HUES64 (cell line): ENCODE data around the gene SUSD6.

ENCODE experiments used
- H3K27ac ChIP-seq: 2 replicates; pipeline ENCODE4 v1.7.0; 2013; ENCODE audit warnings: low read depth, low read length, inconsistent platforms
- H3K27me3 ChIP-seq: 2 replicates; pipeline ENCODE4 v1.6.1; 2013; ENCODE audit warnings: mild to moderate bottlenecking, low read length; ENCODE audit not compliant: insufficient read depth
- H3K36me3 ChIP-seq: 2 replicates; pipeline ENCODE4 v1.6.1; 2013; ENCODE audit warnings: mild to moderate bottlenecking, low read length; ENCODE audit not compliant: insufficient read depth
- H3K4me1 ChIP-seq: 2 replicates; pipeline ENCODE4 v1.6.1; 2013; ENCODE audit warnings: mild to moderate bottlenecking, low read length, moderate library complexity; ENCODE audit not compliant: insufficient read depth
- H3K4me3 ChIP-seq: 2 replicates; pipeline ENCODE4 v1.5.1; 2013; ENCODE audit warnings: mild to moderate bottlenecking, low read length, moderate library complexity
- H3K9ac ChIP-seq: 2 replicates; pipeline ENCODE4 v1.6.1; 2013; ENCODE audit warnings: mild to moderate bottlenecking, low read depth, low read length
- H3K9me3 ChIP-seq: 2 replicates; pipeline ENCODE4 v1.6.1; 2013; ENCODE audit warnings: low read depth, low read length; ENCODE audit not compliant: insufficient read depth
- WGBS: fragments of 150-250, 120-280 bp; methylation state at CpG from one replicate; pipeline ENCODE4 v1.1.7; 2013; ENCODE audit warnings: missing lambda C conversion rate; 5-methylcytosine and 5-hydroxymethylcytosine counted together

The SUSD6 gene

DNA sequence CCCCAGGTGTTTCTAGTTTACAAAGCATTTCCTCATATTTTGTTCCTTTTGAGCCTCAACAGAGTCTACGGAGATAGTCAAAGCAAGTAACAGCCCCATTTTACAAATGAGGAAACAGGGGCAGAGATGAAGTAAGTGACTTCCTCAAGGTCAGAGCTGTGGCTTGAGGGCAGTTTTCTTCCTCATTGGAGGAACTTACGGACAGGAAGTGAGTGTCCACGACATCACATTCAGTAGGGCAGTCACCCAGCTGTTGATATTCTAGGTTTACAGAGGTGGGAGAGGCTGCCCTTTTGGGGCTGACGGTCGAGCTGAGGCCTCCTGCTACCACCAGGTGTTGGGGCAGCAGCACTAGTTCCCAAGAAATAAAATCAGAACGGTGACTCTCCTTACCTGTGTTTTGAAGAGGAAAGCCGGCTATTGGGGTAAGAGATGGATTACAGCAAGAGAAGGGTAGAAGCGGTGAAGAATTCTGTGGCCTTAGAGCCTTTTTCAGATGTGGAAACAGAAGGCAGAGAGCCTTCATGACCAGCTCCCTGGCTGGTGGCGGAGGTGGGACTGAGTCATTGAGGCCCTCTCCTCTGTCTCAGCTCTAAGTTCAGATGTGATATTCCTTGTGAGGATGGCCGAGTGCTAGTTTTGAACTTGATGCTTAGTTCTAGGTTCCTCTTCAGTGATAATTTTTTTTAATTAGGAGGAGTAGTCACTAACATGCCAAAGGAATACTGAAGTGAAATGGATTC, 41.7 kb downstream of the SUSD6 start:
- Histone ChIP-seq H3K27ac (no peak overlapping the region), H3K4me3 (no peak overlapping the region), H3K36me3 (no peaks in the 10 kb centered on the region), H3K27me3 (no peaks in the 10 kb centered on the region), H3K9me3 (no peaks in the 10 kb centered on the region), H3K9ac (no peak overlapping the region), H3K4me1 (peaks cover 38% of the 10 kb centered on the region)
- 94% methylated on average over 10 of the region's 10 CpGs for WGBS

DNA sequence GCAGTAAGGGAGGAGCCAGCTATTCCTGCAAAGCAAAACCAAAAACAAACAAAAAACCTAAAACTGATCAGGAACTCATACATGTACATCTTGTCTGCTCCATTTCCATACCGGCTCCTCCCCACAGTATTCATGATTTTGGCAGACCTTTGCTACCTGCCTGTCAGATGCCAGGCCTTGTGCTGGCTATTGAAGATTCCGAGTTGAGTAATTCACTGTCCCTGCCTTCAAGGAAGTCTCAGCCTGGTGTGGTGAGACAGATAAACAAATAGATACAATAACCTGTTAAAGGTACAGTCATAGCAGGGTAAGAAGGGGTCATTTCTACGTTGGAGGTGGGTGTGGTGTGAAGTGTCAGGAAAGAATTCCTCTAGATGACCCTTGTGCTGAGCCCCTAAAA, 42.7 kb downstream of the SUSD6 start:
- H3K27ac ChIP-seq: no peak overlapping the region
- 86% methylated on average over 3 of the region's 3 CpGs for WGBS

DNA sequence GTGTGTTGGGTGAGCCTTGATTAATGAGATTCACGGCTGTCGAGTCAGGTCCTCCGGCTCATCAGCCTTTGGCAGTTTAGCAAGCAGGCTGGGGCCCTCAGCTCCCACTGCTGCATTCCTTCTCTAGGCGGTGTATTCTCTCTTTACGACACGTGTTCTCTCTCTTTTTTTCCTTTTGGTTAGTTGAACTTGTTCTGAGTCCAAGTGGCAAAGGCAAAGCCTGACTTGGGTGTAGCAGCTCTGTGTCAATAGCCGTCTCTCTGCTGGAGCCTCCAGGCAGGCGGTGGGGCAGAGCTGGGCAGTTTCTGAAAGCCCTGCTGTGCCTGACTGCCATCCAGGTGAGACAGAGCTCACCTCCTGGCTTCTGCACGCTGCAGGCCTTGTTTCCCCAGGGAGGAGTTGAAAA, 46.6 kb downstream of the SUSD6 start:
- Histone ChIP-seq H3K36me3 (0 out of 2 replicates have a peak, but pooled peaks cover 3% of the 10 kb centered on the region), H3K9ac (peak overlapping the region; percentile 5; the same call in 1 of the 2 replicates)

More for the DNA sequence above, 42.7 kb downstream of the SUSD6 start:
- H3K9ac ChIP-seq: no peak overlapping the region
- H3K27me3 ChIP-seq: no peaks in the 10 kb centered on the region
- no peaks in the 10 kb centered on the region for H3K36me3 ChIP-seq
- H3K4me1 ChIP-seq: peaks cover 40% of the 10 kb centered on the region
- no peaks in the 10 kb centered on the region for H3K9me3 ChIP-seq
- no peak overlapping the region for H3K4me3 ChIP-seq

DNA sequence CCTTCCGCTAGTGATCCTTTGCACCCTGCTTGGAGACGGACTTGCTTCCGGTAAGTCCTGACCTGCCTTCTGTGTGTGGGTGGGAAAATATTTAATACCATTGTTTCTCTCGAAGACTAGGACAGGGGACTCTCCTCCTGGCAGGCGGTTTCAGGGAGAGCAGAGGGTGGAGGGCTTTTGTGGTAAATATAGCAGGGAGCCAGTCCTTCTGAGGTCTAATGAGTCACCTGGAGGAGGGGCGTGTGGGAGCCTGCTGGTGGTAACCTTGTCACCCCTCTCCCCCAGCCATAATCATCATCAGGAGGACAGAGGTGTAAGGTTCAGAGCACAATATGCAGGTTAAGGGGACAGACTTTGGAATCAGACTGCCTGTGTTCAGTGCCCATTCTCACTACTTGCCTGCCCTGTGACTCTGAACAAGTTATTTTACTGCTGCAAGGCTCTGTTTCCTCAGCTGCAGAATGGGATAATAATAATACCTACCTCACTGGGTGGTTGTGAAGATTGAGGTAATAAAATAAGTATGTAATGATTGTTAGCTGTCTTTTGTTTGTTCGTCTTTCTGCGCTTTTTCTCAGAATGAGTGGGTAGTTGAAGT, 47.4 kb downstream of the SUSD6 start:
- Histone ChIP-seq H3K4me1 (peaks cover 34% of the 10 kb centered on the region), H3K36me3 (0 out of 2 replicates have a peak, but pooled peaks cover 3% of the 10 kb centered on the region), H3K27ac (no peak overlapping the region; the same call in 1 of the 2 replicates), H3K9ac (no peak overlapping the region), H3K27me3 (no peaks in the 10 kb centered on the region), H3K4me3 (no peak overlapping the region), H3K9me3 (no peaks in the 10 kb centered on the region)
- 78% methylated on average over 7 of the region's 8 CpGs for WGBS

More for the DNA sequence above, 46.6 kb downstream of the SUSD6 start:
- Histone ChIP-seq H3K27ac (peak overlapping the region; percentile 34; the same call in 1 of the 2 replicates), H3K9me3 (no peaks in the 10 kb centered on the region), H3K4me1 (peaks cover 32% of the 10 kb centered on the region), H3K4me3 (no peak overlapping the region), H3K27me3 (no peaks in the 10 kb centered on the region)
- WGBS: 49% methylated on average over 9 of the region's 9 CpGs

DNA sequence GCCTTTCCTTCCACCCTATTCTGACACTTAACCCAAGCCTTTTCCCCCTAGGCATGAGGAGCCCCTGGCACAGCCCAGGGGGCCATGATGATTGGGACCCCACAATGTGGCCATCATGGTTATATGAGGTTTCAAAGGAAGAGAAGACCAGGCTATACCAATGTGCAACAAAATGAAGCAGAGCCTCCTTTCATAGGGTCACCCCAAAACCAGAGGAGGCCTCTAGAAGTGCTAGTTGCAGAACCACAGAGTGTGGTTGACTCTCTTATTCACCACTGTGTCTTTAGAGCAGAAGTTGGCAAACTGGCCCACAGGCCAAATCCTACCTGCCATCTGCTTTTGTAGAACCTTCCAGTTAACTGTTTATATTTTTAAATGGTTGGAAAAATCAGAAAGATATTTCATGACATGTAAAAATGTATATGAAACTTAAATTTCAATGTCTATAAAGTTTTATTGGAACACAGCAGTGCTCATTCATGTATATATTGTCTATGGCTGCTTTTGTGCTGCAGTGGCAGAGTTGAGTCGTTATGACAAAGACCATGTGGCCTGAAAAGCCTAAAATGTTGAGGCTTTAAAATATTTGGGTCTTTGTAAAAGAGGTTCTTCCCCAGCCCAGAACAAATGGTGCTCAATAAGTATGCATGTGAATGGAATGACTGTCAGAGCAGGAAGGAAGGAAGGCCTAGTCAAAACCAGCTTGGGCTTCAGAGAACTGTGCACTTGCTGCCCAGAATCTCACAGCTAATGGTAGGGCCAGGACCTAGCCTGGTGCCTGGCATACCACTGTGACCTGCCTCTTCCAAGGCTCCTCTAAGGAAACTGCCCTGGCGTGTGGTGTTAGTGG, 49.2 kb downstream of the SUSD6 start:
- peaks cover 34% of the 10 kb centered on the region for H3K4me1 ChIP-seq

DNA sequence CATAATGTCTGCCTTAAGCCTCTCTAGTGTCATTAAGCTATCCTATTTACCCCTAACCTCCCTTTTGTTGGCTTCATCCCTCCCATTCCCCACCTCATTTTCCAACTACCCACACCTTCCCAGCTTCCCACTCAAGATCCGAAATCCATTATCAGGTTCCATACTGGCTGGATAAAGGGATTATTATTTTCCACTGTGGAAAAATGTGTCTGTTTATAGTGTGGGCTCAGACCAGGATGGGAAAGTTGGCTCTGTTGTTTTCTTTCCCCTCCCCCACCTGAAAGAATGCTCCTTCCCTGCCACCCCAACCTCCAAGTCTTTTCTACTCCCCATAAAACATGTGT, 49.8 kb downstream of the SUSD6 start:
- 0 out of 2 replicates have a peak, but pooled peaks cover 3% of the 10 kb centered on the region for H3K36me3 ChIP-seq

More for the DNA sequence above, 49.2 kb downstream of the SUSD6 start:
- H3K27me3 ChIP-seq: no peaks in the 10 kb centered on the region
- 84% methylated on average over 2 of the region's 2 CpGs for WGBS
- 0 out of 2 replicates have a peak, but pooled peaks cover 3% of the 10 kb centered on the region for H3K36me3 ChIP-seq
- no peak overlapping the region for H3K9ac ChIP-seq
- no peak overlapping the region for H3K4me3 ChIP-seq
- no peaks in the 10 kb centered on the region for H3K9me3 ChIP-seq
- no peak overlapping the region for H3K27ac ChIP-seq

DNA sequence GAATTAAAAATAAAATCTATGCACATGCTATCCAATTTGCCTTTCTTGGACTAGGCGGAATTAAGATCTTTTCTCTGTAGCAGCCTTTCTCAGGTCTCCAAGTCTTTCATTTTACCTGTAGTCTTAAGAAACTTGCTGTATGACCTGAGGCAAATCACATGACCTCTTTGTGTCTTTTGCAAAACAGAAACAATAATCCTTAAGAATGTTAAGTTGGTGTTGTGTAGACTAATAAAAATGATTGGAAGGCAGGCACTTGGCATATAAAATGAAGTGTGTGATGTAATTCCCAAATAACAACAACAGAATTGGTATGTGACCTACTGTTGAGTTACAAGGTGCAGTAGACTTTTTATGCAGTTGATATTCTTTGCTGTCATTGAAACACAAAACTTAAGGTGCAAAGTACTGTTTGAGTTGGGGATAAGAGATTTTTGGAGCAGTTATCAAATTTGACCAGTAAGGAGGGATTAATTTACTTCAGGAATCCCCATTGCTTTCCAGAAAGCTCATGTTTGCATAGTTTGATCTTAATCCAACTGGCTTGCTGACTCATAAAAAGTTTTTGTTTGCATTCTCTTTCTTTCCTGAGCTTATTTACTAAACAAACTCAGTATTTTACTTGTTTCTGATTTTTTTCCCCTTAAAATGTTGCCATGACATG, 51.4 kb downstream of the SUSD6 start:
- WGBS: 92% methylated on average over 1 of the region's 1 CpG
- H3K4me1 ChIP-seq: peaks cover 29% of the 10 kb centered on the region

More for the DNA sequence above, 49.8 kb downstream of the SUSD6 start:
- no peak overlapping the region for H3K9ac ChIP-seq
- H3K9me3 ChIP-seq: no peaks in the 10 kb centered on the region
- no peak overlapping the region for H3K27ac ChIP-seq
- H3K27me3 ChIP-seq: no peaks in the 10 kb centered on the region
- peaks cover 34% of the 10 kb centered on the region for H3K4me1 ChIP-seq
- WGBS: 80% methylated on average over 1 of the region's 1 CpG
- H3K4me3 ChIP-seq: no peak overlapping the region

DNA sequence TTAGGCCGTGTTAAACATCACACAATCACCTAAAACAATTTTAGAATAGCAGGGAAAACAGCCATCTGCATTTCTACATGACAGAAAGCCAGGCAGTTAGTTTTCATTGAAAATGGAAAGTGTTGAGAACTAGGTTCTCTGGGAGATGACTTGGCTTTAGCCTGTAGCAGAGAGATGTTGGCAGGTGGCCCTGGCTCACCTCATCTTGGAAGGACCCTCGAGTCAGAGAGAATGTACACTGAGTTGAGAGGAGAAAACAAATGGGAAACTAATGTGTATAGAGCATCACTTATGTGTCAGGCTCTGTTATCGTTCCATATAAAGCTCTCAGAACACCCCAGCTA, 51.9 kb downstream of the SUSD6 start:
- peaks cover 24% of the 10 kb centered on the region for H3K4me1 ChIP-seq
- H3K27ac ChIP-seq: no peak overlapping the region
- no peaks in the 10 kb centered on the region for H3K9me3 ChIP-seq
- 90% methylated on average over 3 of the region's 3 CpGs for WGBS
- no peak overlapping the region for H3K9ac ChIP-seq
- no peaks in the 10 kb centered on the region for H3K27me3 ChIP-seq
- H3K4me3 ChIP-seq: no peak overlapping the region
- H3K36me3 ChIP-seq: 0 out of 2 replicates have a peak, but pooled peaks cover 3% of the 10 kb centered on the region

More for the DNA sequence above, 51.4 kb downstream of the SUSD6 start:
- 0 out of 2 replicates have a peak, but pooled peaks cover 3% of the 10 kb centered on the region for H3K36me3 ChIP-seq
- H3K4me3 ChIP-seq: no peak overlapping the region
- H3K27ac ChIP-seq: no peak overlapping the region
- H3K9me3 ChIP-seq: no peaks in the 10 kb centered on the region
- no peak overlapping the region for H3K9ac ChIP-seq
- H3K27me3 ChIP-seq: no peaks in the 10 kb centered on the region

DNA sequence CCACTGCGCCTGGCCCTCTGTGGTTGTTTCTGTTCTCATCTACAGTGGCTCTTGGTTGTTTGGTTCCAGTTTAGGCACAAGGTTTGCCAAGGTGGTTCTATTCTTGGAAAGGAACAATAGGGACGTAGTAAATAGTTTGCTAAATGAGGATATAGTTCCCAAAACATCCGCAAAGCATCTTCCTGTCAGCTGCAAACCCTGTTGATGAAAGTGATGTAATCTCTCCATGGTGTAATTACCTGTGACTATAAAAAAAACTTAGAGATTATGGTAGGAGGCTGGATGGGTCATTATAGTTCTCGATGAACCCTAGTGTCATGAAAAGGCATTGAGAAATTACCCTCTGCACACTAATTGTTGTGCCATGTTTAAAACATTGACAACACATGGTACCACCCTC, 52.9 kb downstream of the SUSD6 start:
- no peak overlapping the region for H3K27ac ChIP-seq
- H3K4me1 ChIP-seq: peaks cover 15% of the 10 kb centered on the region
- no peak overlapping the region for H3K9ac ChIP-seq
- H3K4me3 ChIP-seq: no peak overlapping the region
- H3K27me3 ChIP-seq: no peaks in the 10 kb centered on the region
- WGBS: 93% methylated on average over 4 of the region's 4 CpGs
- 0 out of 2 replicates have a peak, but pooled peaks cover 3% of the 10 kb centered on the region for H3K36me3 ChIP-seq
- no peaks in the 10 kb centered on the region for H3K9me3 ChIP-seq

DNA sequence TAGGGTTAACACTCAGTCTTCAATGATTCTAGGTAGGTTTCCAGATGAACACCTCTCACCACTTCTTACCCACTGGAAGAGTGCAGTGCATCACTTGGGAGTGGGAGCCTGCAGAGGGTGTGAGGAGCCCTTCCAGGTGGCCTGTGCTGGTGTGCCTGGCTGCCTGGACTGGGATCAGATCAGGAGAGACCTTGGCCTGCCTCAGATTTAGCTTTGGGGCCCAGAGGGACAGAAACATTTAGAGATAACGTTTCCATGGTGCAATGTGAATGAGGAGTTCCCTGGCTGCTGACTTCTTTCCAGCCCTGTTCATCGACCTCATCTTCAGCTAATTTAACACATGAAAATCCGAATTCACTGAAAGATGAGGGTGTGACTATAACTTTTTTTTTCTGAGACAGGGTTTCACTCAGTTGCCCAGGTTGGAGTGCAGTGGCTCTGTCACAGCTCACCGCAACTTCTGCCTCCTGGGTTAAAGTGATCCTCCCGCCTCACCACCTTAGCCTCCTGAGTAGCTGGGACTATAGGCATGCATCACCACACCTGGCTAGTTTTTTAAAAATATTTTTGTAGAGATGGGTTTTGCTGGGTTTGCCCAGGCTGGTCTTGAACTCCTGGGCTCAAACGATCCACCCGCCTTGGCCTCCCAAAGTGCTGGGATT, 53.6 kb downstream of the SUSD6 start:
- Histone ChIP-seq H3K4me3 (no peak overlapping the region), H3K27me3 (no peaks in the 10 kb centered on the region), H3K9ac (no peak overlapping the region), H3K27ac (no peak overlapping the region), H3K4me1 (peaks cover 15% of the 10 kb centered on the region), H3K9me3 (no peaks in the 10 kb centered on the region), H3K36me3 (no peaks in the 10 kb centered on the region)
- 90% methylated on average over 7 of the region's 7 CpGs for WGBS
